ENCODE measurements around the gene PAPOLA.

The PAPOLA gene

GRCh38 chr14:96584907-96585671 lies 82.9 kb downstream of the PAPOLA start:
- TF ChIP-seq CTCF (IDR thresholded peaks at IDR 0.05; ENCODE audit: low read length) (no peak), EZH2phosphoT487 (IDR thresholded peaks at IDR 0.05; ENCODE audit: low read length) (no peak), EZH2 (optimal IDR thresholded peaks at IDR 0.05; ENCODE audit: low read depth, low read length) (no peak)
- Histone ChIP-seq H2AFZ (ENCODE audit: low read length) (no peak overlapping the region), H3K9ac (ENCODE audit: low read length) (no peak overlapping the region), H3K4me3 (ENCODE audit: low read length) (no peak overlapping the region), H3K27ac (ENCODE audit: low read length) (no peak overlapping the region), H3K9me2 (replicated peaks; ENCODE audit: insufficient read depth, low read length) (no peaks in the 10 kb centered on the region), H3K27me3 (replicated peaks; ENCODE audit: insufficient read depth, low read length) (no peaks in the 10 kb centered on the region), H3K9me3 (replicated peaks; ENCODE audit: insufficient read depth, low read length) (no peaks in the 10 kb centered on the region), H3K4me2 (ENCODE audit: low read depth, low read length) (no peak overlapping the region), H3F3A (ENCODE audit: insufficient read depth, low read length) (no peaks in the 10 kb centered on the region), H3K36me3 (replicated peaks; ENCODE audit: insufficient read depth, low read length) (no peaks in the 10 kb centered on the region), H4K20me1 (ENCODE audit: insufficient read depth, low read length) (no peaks in the 10 kb centered on the region), H3K4me1 (ENCODE audit: low read length) (no peaks in the 10 kb centered on the region), H3K79me2 (ENCODE audit: low read length) (no peaks in the 10 kb centered on the region)
- no peak for DNase-seq

GRCh38 chr14:96585672-96586013 lies 83.5 kb downstream of the PAPOLA start:
- H3K9me3 ChIP-seq (replicated peaks; ENCODE audit: insufficient read depth, low read length) = no peaks in the 10 kb centered on the region
- no peaks in the 10 kb centered on the region for H3K27me3 ChIP-seq (replicated peaks; ENCODE audit: insufficient read depth, low read length)
- no peak overlapping the region for H2AFZ ChIP-seq (ENCODE audit: low read length)
- H3K27ac ChIP-seq (ENCODE audit: low read length) = no peak overlapping the region
- H3K9me2 ChIP-seq (replicated peaks; ENCODE audit: insufficient read depth, low read length) = no peaks in the 10 kb centered on the region
- H3K9ac ChIP-seq (ENCODE audit: low read length) = no peak overlapping the region
- H3K36me3 ChIP-seq (replicated peaks; ENCODE audit: insufficient read depth, low read length) = no peaks in the 10 kb centered on the region
- no peaks in the 10 kb centered on the region for H3K4me1 ChIP-seq (ENCODE audit: low read length)
- no peaks in the 10 kb centered on the region for H3K79me2 ChIP-seq (ENCODE audit: low read length)
- no peaks in the 10 kb centered on the region for H4K20me1 ChIP-seq (ENCODE audit: insufficient read depth, low read length)
- no peak overlapping the region for H3K4me2 ChIP-seq (ENCODE audit: low read depth, low read length)
- no peak overlapping the region for H3K4me3 ChIP-seq (ENCODE audit: low read length)
- no peak for DNase-seq
- H3F3A ChIP-seq (ENCODE audit: insufficient read depth, low read length) = no peaks in the 10 kb centered on the region
- TF ChIP-seq EZH2 (optimal IDR thresholded peaks at IDR 0.05; ENCODE audit: low read depth, low read length) (no peak), EZH2phosphoT487 (IDR thresholded peaks at IDR 0.05; ENCODE audit: low read length) (no peak), CTCF (IDR thresholded peaks at IDR 0.05; ENCODE audit: low read length) (no peak)

GRCh38 chr14:96586056-96586455 lies 83.9 kb downstream of the PAPOLA start:
- Histone ChIP-seq H2AFZ (ENCODE audit: low read length) (no peak overlapping the region), H3K27me3 (replicated peaks; ENCODE audit: insufficient read depth, low read length) (no peaks in the 10 kb centered on the region), H3K27ac (ENCODE audit: low read length) (no peak overlapping the region), H3K9ac (ENCODE audit: low read length) (no peak overlapping the region), H4K20me1 (ENCODE audit: insufficient read depth, low read length) (no peaks in the 10 kb centered on the region), H3K9me2 (replicated peaks; ENCODE audit: insufficient read depth, low read length) (no peaks in the 10 kb centered on the region), H3K9me3 (replicated peaks; ENCODE audit: insufficient read depth, low read length) (no peaks in the 10 kb centered on the region), H3K36me3 (replicated peaks; ENCODE audit: insufficient read depth, low read length) (no peaks in the 10 kb centered on the region), H3F3A (ENCODE audit: insufficient read depth, low read length) (no peaks in the 10 kb centered on the region), H3K4me1 (ENCODE audit: low read length) (no peaks in the 10 kb centered on the region), H3K79me2 (ENCODE audit: low read length) (no peaks in the 10 kb centered on the region), H3K4me2 (ENCODE audit: low read depth, low read length) (no peak overlapping the region), H3K4me3 (ENCODE audit: low read length) (no peak overlapping the region)
- TF ChIP-seq CTCF (IDR thresholded peaks at IDR 0.05; ENCODE audit: low read length) = no peak
- no peak for TF ChIP-seq EZH2 (optimal IDR thresholded peaks at IDR 0.05; ENCODE audit: low read depth, low read length)
- TF ChIP-seq EZH2phosphoT487 (IDR thresholded peaks at IDR 0.05; ENCODE audit: low read length) = no peak
- no peak for DNase-seq
